GM19238 (cell line): ENCODE data around the gene MAN2A2.
"Not testable (repeated sequence)": the region's sequence is repeated elsewhere in the genome, so short reads cannot be mapped to it uniquely, and the experiment has no call there.

Experiments
- DNase-seq: peaks from one replicate; pipeline ENCODE4 v3.0.0; 2011; ENCODE audit warnings: low spot score; ENCODE audit not compliant: insufficient read length

MAN2A2 gene

GRCh38 chr15:90903733-90904536 is 833 bp downstream of the MAN2A2 start:
- DNase-seq: no peak

- no peak for DNase-seq
Measured at GRCh38 chr15:90904746-90905145, 1.6 kb downstream of the MAN2A2 start.

- DNase-seq: no peak
Measured at GRCh38 chr15:90905306-90906180, 2.4 kb downstream of the MAN2A2 start.

GRCh38 chr15:90906181-90906849 is 3.2 kb downstream of the MAN2A2 start:
- no peak for DNase-seq

- no peak for DNase-seq
Measured at GRCh38 chr15:90907051-90907660, 4.1 kb downstream of the MAN2A2 start.

GRCh38 chr15:90907838-90908507 is 4.9 kb downstream of the MAN2A2 start:
- DNase-seq: no peak

- DNase-seq: not testable (repeated sequence)
Measured at GRCh38 chr15:90909449-90909848, 6.3 kb downstream of the MAN2A2 start.

- no peak for DNase-seq
Measured at GRCh38 chr15:90909976-90910375, 6.9 kb downstream of the MAN2A2 start.

GRCh38 chr15:90910441-90911301 is 7.6 kb downstream of the MAN2A2 start:
- no peak for DNase-seq

GRCh38 chr15:90911302-90911623 is 8.2 kb downstream of the MAN2A2 start:
- no peak for DNase-seq

- DNase-seq: no peak
Measured at GRCh38 chr15:90911906-90912769, 9.0 kb downstream of the MAN2A2 start.

- no peak for DNase-seq
Measured at GRCh38 chr15:90912770-90913075, 9.6 kb downstream of the MAN2A2 start.

- no peak for DNase-seq
Measured at GRCh38 chr15:90913398-90913944, 10.4 kb downstream of the MAN2A2 start.

GRCh38 chr15:90914305-90915080 is 11.4 kb downstream of the MAN2A2 start:
- DNase-seq: no peak

GRCh38 chr15:90915216-90915807 is 12.2 kb downstream of the MAN2A2 start:
- DNase-seq: no peak

GRCh38 chr15:90915808-90916440 is 12.8 kb downstream of the MAN2A2 start:
- DNase-seq: no peak

- no peak for DNase-seq
Measured at GRCh38 chr15:90916461-90916860, 13.4 kb downstream of the MAN2A2 start.
